Measurements from ENCODE around the gene NIM1K. TPM values are rescaled to one million over a fixed set of nuclear protein-coding genes. Genes with fewer than 3 reads are reported as not detected.

The NIM1K gene
- total and polyA plus RNA-seq, 2 donors (not counting 3 experiments of a cell fraction or from before 2014, with no cell fraction given) = 0.04 to 0.49 TPM

DNA sequence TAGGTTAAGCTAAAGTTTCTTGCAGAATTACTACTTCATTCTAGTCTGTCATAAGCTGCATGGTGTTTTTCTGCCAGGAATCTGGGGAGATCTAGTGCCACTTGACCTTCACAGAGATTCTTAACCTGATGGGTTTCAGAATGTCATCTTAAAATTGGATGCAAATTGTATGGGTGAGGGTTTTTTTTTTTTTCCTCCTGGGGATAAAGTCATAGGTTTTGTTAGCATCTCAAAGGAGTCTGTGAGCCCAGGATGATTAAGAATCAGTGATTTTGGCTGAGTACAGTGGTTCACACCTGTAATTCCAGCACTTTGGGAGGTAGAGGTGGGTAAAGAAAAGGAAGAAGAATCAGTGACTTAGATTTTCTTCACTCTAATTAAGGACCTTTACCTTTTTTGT, 51.2 kb downstream of the NIM1K start:
- H3K4me2 ChIP-seq (ENCODE audit: insufficient read depth, low read length) = no peak overlapping the region
- no peak overlapping the region for H3K4me3 ChIP-seq (replicated peaks in 1 of 3; ENCODE audit: insufficient read depth in 1 of 3, low read depth in 1 of 3, low read length in 3 of 3)
- no peaks in the 10 kb centered on the region for H3K9me1 ChIP-seq (replicated peaks; ENCODE audit: control insufficient read depth, extremely low read depth, insufficient read depth, low read length)
- H3K27ac ChIP-seq (ENCODE audit: insufficient read depth, low read depth, low read length) = no peak overlapping the region
- BruUV-seq (replicated peaks) = no TSS peak
- intact Hi-C loops (cut with micrococcal nuclease) (no loop called here), dilution Hi-C loops (cut with MboI; ENCODE audit: extremely low pct_ligation_motif_present, low sequenced_read_pairs) (no loop called here)
- H3K4me1 ChIP-seq (ENCODE audit: control insufficient read depth, extremely low read depth, insufficient read depth, low read length) = no peaks in the 10 kb centered on the region
- H3K36me3 ChIP-seq (ENCODE audit: control insufficient read depth in 2 of 2, extremely low read depth in 1 of 2, insufficient read depth in 2 of 2, low read length in 2 of 2) = no peaks in the 10 kb centered on the region
- no peaks in the 10 kb centered on the region for H3K79me2 ChIP-seq (ENCODE audit: control insufficient read depth, insufficient read depth, low read length)
- ChIA-PET CTCF (interaction anchor here (1.5 kb wide), 1 partner anchor 12 kb away, joined by 5 read pairs; no protein-coding TSS in a partner anchor), POLR2A (no interaction called here)
- FAIRE-seq (no peak), DNase-seq (ENCODE audit: low read depth, low spot score) (no peak)
- H3K9me3 ChIP-seq (replicated peaks; ENCODE audit: control insufficient read depth, insufficient read depth, low read length) = no peaks in the 10 kb centered on the region
- no peak overlapping the region for H3K9ac ChIP-seq (replicated peaks; ENCODE audit: extremely low read depth, insufficient read depth, low read length)
- no peak for TF ChIP-seq GATA2 (IDR thresholded peaks at IDR 0.05; ENCODE audit: insufficient read depth, insufficient read length, low read depth, low read length)
- TF ChIP-seq, protein P1, sequence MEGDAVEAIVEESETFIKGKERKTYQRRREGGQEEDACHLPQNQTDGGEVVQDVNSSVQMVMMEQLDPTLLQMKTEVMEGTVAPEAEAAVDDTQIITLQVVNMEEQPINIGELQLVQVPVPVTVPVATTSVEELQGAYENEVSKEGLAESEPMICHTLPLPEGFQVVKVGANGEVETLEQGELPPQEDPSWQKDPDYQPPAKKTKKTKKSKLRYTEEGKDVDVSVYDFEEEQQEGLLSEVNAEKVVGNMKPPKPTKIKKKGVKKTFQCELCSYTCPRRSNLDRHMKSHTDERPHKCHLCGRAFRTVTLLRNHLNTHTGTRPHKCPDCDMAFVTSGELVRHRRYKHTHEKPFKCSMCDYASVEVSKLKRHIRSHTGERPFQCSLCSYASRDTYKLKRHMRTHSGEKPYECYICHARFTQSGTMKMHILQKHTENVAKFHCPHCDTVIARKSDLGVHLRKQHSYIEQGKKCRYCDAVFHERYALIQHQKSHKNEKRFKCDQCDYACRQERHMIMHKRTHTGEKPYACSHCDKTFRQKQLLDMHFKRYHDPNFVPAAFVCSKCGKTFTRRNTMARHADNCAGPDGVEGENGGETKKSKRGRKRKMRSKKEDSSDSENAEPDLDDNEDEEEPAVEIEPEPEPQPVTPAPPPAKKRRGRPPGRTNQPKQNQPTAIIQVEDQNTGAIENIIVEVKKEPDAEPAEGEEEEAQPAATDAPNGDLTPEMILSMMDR (IDR thresholded peaks at IDR 0.05; ENCODE audit: extremely low read depth in 1 of 2, insufficient read depth in 1 of 2, low read depth in 1 of 2, low read length in 2 of 2) = no peak
- no peak for TF ChIP-seq EZH2 (IDR thresholded peaks at IDR 0.05; ENCODE audit: borderline replicate concordance, low read depth, low read length, severe bottlenecking)
- TF ChIP-seq MYC (IDR thresholded peaks at IDR 0.05; ENCODE audit: low read depth, low read length) = no peak
- TF ChIP-seq JUN (IDR thresholded peaks at IDR 0.05; ENCODE audit: borderline replicate concordance, insufficient read depth, insufficient read length, low read depth) = no peak
- TF ChIP-seq, protein P2, sequence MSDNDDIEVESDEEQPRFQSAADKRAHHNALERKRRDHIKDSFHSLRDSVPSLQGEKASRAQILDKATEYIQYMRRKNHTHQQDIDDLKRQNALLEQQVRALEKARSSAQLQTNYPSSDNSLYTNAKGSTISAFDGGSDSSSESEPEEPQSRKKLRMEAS (IDR thresholded peaks at IDR 0.05; ENCODE audit: insufficient read depth, insufficient read length) = no peak
- no peak for TF ChIP-seq POLR2A (IDR thresholded peaks at IDR 0.05; ENCODE audit: low read depth, low read length)
- no peak for TF ChIP-seq POLR2AphosphoS5 (IDR thresholded peaks at IDR 0.05; ENCODE audit: insufficient read depth, low read depth, low read length)
- TF ChIP-seq FOS (IDR thresholded peaks at IDR 0.05; ENCODE audit: borderline replicate concordance, insufficient read depth, low read length) = no peak
- H3K27me3 ChIP-seq (ENCODE audit: control insufficient read depth in 2 of 2, insufficient read depth in 2 of 2, low read length in 2 of 2) = peaks cover 3 to 8% of the 10 kb centered on the region in 2 experiments
- no peaks in the 10 kb centered on the region for H4K20me1 ChIP-seq (replicated peaks; ENCODE audit: control insufficient read depth, extremely low read depth, insufficient read depth, low read length)
- no peak overlapping the region for H2AFZ ChIP-seq (ENCODE audit: low read depth, low read length)
